ENCODE results near the gene LAMA5. TPM values are rescaled to one million over a fixed set of nuclear protein-coding genes. Genes with fewer than 3 reads are reported as not detected.

The LAMA5 gene
- total RNA-seq, 2 experiments from 2014 or later = 53.3 to 162 TPM

- peaks cover 62% of the 10 kb centered on the region for H3K36me3 ChIP-seq (ENCODE audit: insufficient read depth, low read length)
- H3K9me2 ChIP-seq (ENCODE audit: insufficient read depth, low read length) = no peaks in the 10 kb centered on the region
- no peak overlapping the region for H3K4me3 ChIP-seq (ENCODE audit: low read depth, low read length, poor library complexity, severe bottlenecking)
- peaks cover 5% of the 10 kb centered on the region for H3K4me1 ChIP-seq (ENCODE audit: insufficient read depth, low read length, poor library complexity, severe bottlenecking)
- ChIA-PET POLR2A (interaction anchor here (0.5 to 0.6 kb wide), 2 partner anchors 66 to 1311 kb away, joined by 3 to 4 read pairs; partner anchors contain the start of gene RPS21), CTCF (ENCODE audit: unreplicated experiment) (no interaction called here)
- intact Hi-C loops (cut with micrococcal nuclease; ENCODE audit: unreplicated experiment) = loop anchor here (1.0 to 5.0 kb wide), 2 partner anchors 18 to 47 kb away; partner anchors contain the start of genes ADRM1 and LAMA5
- no peak overlapping the region for H3K27ac ChIP-seq (ENCODE audit: low read depth, low read length, poor library complexity, severe bottlenecking)
- H2AFZ ChIP-seq (ENCODE audit: low read length) = no peak overlapping the region
- no peak overlapping the region for H3K4me2 ChIP-seq (ENCODE audit: low read length)
- no peaks in the 10 kb centered on the region for H4K20me1 ChIP-seq (ENCODE audit: insufficient read depth, low read length)
- DNase-seq (ENCODE audit: low spot score) = peak; percentile 69
- no peaks in the 10 kb centered on the region for H3K79me2 ChIP-seq (ENCODE audit: insufficient read depth, low read depth, low read length)
- no peak for TF ChIP-seq EZH2phosphoT487 (IDR thresholded peaks at IDR 0.05; ENCODE audit: borderline replicate concordance, low read depth, low read length)
- BruUV-seq (replicated peaks) = no TSS peak
- H3K9me3 ChIP-seq (ENCODE audit: low read length) = no peaks in the 10 kb centered on the region
Measured at GRCh38 chr20:62320581-62321354, 46.3 kb downstream of the LAMA5 start.

DNA sequence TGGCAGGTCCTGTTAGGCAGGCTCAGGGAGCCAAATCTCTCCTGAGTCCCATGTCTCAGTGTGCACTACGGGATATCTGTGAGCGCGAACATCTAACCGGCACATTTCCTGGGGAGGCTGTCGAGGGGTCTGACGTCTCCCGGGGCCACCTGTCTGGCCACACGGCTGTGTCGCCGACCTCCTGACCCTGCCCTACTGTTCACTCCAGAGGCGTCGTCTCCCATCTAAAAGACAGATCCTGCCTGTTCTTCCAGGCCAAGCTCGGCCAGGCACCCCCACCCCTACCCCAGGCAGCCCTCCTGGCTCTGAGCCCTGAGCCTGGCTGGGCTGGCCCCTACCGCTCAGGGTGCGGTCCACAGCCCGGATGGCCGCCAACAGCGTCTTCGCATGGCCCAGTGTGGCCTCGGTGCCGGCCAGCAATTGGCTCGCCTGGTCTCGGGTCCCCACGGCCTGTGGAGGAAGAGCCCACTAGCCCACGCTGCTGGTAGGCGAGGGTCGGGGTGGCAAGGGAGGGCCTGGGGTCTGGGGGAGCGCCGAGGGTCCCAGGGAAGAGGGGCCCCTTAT lies 47.7 kb downstream of the LAMA5 start:
- H4K20me1 ChIP-seq (ENCODE audit: insufficient read depth, low read length) = no peaks in the 10 kb centered on the region
- H3K36me3 ChIP-seq (ENCODE audit: insufficient read depth, low read length) = peaks cover 53% of the 10 kb centered on the region
- H3K79me2 ChIP-seq (ENCODE audit: insufficient read depth, low read depth, low read length) = no peaks in the 10 kb centered on the region
- ChIA-PET POLR2A (no interaction called here), CTCF (ENCODE audit: unreplicated experiment) (no interaction called here)
- H3K27ac ChIP-seq (ENCODE audit: low read depth, low read length, poor library complexity, severe bottlenecking) = no peak overlapping the region
- TF ChIP-seq EZH2phosphoT487 (IDR thresholded peaks at IDR 0.05; ENCODE audit: borderline replicate concordance, low read depth, low read length) = no peak
- TF ChIP-seq, protein P1, sequence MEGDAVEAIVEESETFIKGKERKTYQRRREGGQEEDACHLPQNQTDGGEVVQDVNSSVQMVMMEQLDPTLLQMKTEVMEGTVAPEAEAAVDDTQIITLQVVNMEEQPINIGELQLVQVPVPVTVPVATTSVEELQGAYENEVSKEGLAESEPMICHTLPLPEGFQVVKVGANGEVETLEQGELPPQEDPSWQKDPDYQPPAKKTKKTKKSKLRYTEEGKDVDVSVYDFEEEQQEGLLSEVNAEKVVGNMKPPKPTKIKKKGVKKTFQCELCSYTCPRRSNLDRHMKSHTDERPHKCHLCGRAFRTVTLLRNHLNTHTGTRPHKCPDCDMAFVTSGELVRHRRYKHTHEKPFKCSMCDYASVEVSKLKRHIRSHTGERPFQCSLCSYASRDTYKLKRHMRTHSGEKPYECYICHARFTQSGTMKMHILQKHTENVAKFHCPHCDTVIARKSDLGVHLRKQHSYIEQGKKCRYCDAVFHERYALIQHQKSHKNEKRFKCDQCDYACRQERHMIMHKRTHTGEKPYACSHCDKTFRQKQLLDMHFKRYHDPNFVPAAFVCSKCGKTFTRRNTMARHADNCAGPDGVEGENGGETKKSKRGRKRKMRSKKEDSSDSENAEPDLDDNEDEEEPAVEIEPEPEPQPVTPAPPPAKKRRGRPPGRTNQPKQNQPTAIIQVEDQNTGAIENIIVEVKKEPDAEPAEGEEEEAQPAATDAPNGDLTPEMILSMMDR (conservative IDR thresholded peaks at IDR 0.05; ENCODE audit: low read length) = no peak
- peaks cover 5% of the 10 kb centered on the region for H3K4me1 ChIP-seq (ENCODE audit: insufficient read depth, low read length, poor library complexity, severe bottlenecking)
- no peaks in the 10 kb centered on the region for H3K9me2 ChIP-seq (ENCODE audit: insufficient read depth, low read length)
- H3K9me3 ChIP-seq (ENCODE audit: low read length) = no peaks in the 10 kb centered on the region
- no peak overlapping the region for H2AFZ ChIP-seq (ENCODE audit: low read length)
- no peak for DNase-seq (ENCODE audit: low spot score)
- H3K4me2 ChIP-seq (ENCODE audit: low read length) = no peak overlapping the region
- intact Hi-C loops (cut with micrococcal nuclease; ENCODE audit: unreplicated experiment) = no loop called here
- no peak overlapping the region for H3K4me3 ChIP-seq (ENCODE audit: low read depth, low read length, poor library complexity, severe bottlenecking)
- BruUV-seq (replicated peaks) = no TSS peak

- BruUV-seq (replicated peaks) = no TSS peak
- Histone ChIP-seq H3K9me2 (ENCODE audit: insufficient read depth, low read length) (no peaks in the 10 kb centered on the region), H3K4me3 (ENCODE audit: low read depth, low read length, poor library complexity, severe bottlenecking) (no peak overlapping the region), H3K4me1 (ENCODE audit: insufficient read depth, low read length, poor library complexity, severe bottlenecking) (peaks cover 5% of the 10 kb centered on the region), H3K36me3 (ENCODE audit: insufficient read depth, low read length) (peaks cover 47% of the 10 kb centered on the region), H3K9me3 (ENCODE audit: low read length) (no peaks in the 10 kb centered on the region), H2AFZ (ENCODE audit: low read length) (no peak overlapping the region), H4K20me1 (ENCODE audit: insufficient read depth, low read length) (no peaks in the 10 kb centered on the region), H3K79me2 (ENCODE audit: insufficient read depth, low read depth, low read length) (no peaks in the 10 kb centered on the region), H3K27ac (ENCODE audit: low read depth, low read length, poor library complexity, severe bottlenecking) (no peak overlapping the region), H3K4me2 (ENCODE audit: low read length) (no peak overlapping the region)
- ChIA-PET POLR2A (no interaction called here), CTCF (ENCODE audit: unreplicated experiment) (no interaction called here)
- TF ChIP-seq EZH2phosphoT487 (IDR thresholded peaks at IDR 0.05; ENCODE audit: borderline replicate concordance, low read depth, low read length) = no peak
- TF ChIP-seq, protein P1 (conservative IDR thresholded peaks at IDR 0.05; ENCODE audit: low read length) = no peak
- no peak for DNase-seq (ENCODE audit: low spot score)
- intact Hi-C loops (cut with micrococcal nuclease; ENCODE audit: unreplicated experiment) = no loop called here
Measured at GRCh38 chr20:62318400-62319345, 48.4 kb downstream of the LAMA5 start.

All from OCI-LY7 (cell line).